Cardiac fibroblast (primary cell): ENCODE measurements around the gene PFKFB2.

ENCODE experiments used
- DNase-seq, 2 donors: peaks; one replicate each; pipeline versions ENCODE4 v3.0.0 to v3.0.0-alpha.2; 2010; ENCODE audit warnings: low read depth in 2 of 2
- H3K4me3 ChIP-seq, 2 donors: replicated peaks in 1 of 2; 1 replicate in 1 of 2; 2 replicates in 1 of 2; pipeline ENCODE4 v1.5.1; 2011; ENCODE audit warnings: low read depth in 2 of 2, low read length in 2 of 2, mild to moderate bottlenecking in 2 of 2, moderate library complexity in 1 of 2
- TF ChIP-seq, protein P1 (sequence below): IDR thresholded peaks from one replicate; pipeline ENCODE4 v1.5.1; 2011; ENCODE audit warnings: low read depth, mild to moderate bottlenecking, low read length, inconsistent platforms

PFKFB2 gene

DNA sequence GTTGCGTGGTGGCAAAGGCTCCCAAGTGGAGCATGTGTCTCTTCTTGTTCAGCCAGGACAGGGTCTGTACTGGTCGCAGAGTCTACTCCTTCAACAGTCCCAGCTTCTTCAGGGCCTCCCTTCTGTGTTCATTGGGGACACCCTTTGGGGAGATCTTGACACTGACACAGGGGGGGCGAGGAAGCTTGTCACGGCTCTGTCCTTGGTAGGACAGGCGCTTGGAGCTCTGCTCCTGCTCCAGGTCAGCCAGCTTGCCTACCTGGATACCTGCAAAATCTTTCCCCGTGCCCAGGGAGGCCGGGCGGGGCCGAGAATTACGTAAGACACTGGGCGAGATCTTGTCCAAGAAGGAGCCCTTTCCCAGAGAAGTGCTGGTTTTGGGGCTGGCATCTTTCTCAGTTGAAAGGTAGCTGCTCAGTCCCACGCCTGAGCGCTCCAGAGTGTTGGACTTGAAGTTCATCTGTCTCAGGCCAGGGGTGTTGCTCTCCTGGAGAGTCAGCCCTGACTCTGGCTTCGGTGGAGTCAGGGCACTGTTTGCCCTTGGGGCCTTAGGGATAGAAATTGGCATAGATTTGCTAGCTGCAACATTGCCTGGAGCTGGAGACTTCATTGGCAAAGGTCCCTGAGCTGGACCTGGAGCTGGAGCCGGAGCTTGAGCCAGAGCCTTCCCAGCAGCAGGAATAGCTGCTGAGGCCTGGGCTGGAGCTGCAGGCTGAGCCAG lies 31.0 kb upstream of the PFKFB2 start:
- TF ChIP-seq, protein P1, sequence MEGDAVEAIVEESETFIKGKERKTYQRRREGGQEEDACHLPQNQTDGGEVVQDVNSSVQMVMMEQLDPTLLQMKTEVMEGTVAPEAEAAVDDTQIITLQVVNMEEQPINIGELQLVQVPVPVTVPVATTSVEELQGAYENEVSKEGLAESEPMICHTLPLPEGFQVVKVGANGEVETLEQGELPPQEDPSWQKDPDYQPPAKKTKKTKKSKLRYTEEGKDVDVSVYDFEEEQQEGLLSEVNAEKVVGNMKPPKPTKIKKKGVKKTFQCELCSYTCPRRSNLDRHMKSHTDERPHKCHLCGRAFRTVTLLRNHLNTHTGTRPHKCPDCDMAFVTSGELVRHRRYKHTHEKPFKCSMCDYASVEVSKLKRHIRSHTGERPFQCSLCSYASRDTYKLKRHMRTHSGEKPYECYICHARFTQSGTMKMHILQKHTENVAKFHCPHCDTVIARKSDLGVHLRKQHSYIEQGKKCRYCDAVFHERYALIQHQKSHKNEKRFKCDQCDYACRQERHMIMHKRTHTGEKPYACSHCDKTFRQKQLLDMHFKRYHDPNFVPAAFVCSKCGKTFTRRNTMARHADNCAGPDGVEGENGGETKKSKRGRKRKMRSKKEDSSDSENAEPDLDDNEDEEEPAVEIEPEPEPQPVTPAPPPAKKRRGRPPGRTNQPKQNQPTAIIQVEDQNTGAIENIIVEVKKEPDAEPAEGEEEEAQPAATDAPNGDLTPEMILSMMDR = no peak
- no peak overlapping the region for H3K4me3 ChIP-seq
- DNase-seq = no peak

DNA sequence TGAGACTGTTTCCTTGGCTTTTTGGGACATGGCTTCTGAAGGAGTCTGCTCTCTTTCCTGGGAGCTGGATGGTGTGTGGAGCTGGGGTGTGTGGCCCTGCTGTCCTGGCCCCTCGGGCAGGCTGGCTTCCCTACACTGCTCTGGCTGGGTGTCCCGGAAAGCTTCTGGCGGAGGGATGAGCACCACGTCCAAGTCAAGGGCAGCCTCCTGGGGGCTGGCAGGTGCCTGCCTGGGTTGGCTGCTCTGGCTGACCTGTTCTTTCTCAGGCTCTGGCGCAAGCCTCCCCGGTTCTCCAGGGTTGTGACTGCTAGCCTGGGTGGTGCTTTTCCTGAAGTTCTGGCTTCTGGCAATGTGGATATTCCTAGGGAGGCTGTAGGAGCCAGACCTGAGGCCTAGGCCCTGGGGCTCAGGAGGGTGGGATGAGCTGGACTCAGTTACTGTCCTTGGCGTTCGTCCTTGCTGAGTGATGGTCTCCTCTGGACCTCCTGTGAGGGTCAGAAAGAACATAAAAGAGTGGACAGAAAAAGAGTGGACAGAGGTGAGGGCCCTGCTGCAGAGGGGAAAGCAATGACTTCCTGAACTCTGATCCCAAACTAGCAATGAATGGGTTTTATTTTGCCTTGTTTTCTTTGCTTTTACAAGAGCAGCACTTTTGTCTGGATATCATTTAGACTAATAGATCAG lies 29.9 kb upstream of the PFKFB2 start:
- no peak overlapping the region for H3K4me3 ChIP-seq
- TF ChIP-seq, protein P1 = no peak
- no peak for DNase-seq

DNA sequence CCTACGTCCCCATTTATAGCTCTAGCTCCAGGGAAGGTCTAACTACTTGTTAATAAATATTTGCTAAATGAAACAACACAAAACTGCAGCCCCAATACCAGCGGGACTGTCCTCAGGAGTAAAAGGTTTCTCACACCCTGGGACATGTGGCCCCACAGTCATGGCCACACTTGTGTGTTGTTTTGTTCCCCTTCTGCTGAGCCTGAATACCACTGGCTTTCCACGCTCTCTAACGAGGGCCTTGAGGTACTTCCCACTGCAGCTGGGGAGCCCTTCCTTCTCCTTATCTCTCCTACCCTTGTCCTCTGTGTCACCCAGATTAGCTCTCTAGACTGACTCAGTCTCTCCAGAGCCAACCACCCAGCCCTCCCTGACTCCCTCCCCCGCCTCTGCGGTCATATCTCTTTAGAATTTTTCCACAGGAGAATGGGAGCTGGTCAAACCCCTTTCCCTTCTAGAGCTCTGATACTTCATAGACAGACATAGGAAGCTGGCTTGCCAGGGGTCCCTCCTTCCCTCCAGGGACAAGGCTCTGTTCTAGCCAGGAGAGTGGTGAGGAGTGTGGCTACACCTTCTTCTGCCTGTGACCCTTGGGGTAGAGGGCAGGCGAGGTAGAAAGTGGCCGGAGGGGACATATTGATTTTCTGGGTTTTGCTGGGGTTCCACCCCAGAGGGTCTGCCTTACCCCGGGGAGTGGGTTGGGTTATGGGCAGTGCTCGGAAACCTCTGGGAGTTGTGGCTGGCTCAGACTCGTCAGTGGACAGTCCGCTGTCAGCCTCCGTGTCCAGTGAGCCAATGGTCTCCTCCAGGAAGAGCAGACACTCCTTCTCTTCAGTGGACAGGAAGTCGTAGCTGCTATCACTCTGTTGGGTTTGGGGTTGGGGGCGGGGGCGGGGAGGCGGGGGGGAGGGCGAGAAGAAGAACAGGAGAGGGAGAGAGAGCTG lies 28.6 kb upstream of the PFKFB2 start:
- no peak overlapping the region for H3K4me3 ChIP-seq
- TF ChIP-seq, protein P1 = no peak

DNA sequence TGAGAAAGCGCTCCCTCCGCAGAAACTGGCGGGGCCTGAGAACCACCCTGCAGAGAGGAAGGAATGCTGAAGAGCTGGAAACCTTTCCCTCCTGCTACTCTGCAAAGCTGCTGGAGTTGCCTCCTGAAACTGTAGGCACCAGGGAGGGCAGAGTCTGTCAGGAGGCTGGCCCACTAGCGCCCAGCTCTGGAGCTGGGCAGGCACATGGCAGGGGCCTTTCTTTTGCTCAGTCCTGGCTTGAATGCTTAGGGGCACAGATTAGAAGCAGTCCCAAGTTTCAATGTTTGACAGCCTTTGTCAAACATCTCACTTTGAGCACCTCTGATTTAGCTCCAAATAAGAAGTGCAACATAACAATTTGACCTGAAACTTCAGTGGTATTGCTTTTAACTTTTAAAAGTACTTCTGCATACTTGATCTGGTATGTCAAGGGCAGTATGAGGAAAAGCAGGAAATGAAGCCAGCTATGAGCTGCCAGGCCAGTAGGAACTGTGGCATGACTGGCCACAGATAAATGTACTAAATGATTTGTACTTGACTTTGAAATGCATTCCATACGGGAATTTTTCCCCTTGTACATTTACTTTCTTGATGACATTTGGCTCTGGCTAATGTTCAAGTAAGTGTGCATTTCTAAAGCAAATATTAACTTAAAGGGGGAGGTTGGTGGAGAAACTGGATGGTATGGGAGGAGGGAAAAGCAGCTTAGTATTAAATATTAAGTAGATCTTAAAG lies 27.8 kb upstream of the PFKFB2 start:
- DNase-seq = peak; percentile 55 to 71
- TF ChIP-seq, protein P1 = no peak
- no peak overlapping the region for H3K4me3 ChIP-seq

More for the DNA sequence above, 28.6 kb upstream of the PFKFB2 start:
- DNase-seq = peak in 1 of 2 donors; percentile 49

DNA sequence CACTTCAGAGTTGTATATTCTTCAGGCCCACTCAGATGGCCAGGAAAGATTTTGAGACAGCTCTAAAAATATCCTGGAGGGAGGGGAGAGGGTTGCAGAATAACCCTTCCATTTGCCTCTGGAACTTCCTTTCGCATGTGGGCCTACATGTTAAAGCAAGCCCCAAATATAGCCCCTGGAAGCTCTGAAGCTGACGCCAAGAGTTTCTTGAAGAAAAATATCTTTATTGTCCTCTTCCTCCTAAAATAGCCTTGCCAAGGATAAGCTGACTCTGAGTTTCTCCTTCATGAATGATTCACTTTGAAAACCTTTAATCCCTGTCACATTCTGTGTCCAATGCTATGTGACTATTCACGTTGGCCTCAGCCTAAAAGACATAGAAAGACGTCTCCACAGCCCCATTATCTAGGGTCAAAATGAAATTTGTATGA lies 27.0 kb upstream of the PFKFB2 start:
- H3K4me3 ChIP-seq = no peak overlapping the region
- peak; percentile 46 to 55 for DNase-seq
- TF ChIP-seq, protein P1 = no peak

DNA sequence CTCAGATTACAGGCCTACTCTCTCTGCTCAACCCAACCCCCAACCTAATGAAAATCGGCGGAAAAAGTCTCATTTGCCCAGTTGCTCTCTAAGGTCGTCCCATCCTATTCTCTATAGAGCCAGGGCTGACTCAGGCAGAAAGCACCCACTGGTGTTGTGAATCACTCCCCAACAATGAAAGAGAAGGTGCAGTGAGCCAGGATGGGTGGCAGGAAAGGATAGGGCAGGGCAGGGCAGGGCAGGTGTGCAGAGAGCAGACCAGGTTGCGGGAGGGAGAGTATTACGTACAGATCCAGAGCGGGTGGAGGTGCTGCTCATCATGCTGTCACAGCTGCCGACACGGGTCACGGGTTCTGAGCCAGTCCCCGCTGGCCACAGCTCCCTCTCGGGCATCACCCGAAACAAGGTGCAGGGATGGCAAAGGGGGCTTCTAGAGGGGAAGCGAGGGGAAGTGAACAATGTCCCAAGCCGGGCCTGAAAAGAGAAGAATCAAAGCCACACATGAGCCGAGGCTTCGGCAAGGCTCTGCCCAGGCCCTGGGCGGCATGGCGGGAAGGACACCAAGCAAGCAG lies 25.8 kb upstream of the PFKFB2 start:
- DNase-seq = peak in 1 of 2 donors; percentile 72
- no peak overlapping the region for H3K4me3 ChIP-seq
- TF ChIP-seq, protein P1 = no peak
